Measurements from ENCODE around the gene COL11A2.

The COL11A2 gene

GRCh38 chr6:33206027-33206863 is 14.0 kb upstream of the COL11A2 start:
- no peak for DNase-seq

DNA sequence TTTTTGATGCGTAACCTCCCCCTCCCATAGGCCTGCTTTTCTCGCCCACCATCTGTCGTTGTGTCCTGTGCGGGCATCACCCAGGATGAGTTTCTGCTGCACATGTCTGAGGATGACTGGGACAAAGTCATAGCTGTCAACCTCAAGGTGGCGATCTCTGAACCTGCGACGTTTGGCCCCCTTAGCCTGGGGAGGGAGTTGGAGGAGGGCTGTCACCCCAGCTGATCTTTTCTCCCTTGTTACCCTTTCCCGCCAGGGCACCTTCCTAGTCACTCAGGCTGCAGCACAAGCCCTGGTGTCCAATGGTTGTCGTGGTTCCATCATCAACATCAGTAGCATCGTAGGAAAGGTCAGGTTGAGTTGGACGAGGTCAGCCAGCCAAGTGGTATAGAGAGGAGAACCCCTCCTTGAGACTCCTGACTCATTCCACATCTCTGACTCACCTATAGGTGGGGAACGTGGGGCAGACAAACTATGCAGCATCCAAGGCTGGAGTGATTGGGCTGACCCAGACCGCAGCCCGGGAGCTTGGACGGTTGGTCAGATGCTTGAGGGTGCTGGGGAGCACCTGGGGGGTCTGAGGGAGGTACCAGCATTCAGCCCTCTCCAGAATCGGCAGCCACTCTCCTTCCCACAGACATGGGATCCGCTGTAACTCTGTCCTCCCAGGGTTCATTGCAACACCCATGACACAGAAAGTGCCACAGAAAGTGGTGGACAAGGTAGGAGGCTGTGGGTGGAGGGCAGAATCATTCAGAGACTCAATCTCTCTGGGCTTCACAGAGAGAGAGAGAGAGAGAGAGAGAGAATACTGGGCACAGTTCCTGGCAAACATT is 13.1 kb upstream of the COL11A2 start:
- DNase-seq: peak; percentile 55

- peak; percentile 93 for DNase-seq
Observed at GRCh38 chr6:33204415-33205190, 12.3 kb upstream of the COL11A2 start, which contains the start of gene HSD17B8. HSD17B8 (plus strand) TSS chr6:33204655; CDS start chr6:33204669, 14 bp downstream.

- no peak for DNase-seq
Observed at GRCh38 chr6:33204165-33204414, 11.8 kb upstream of the COL11A2 start.

GRCh38 chr6:33203443-33204164 is 11.3 kb upstream of the COL11A2 start:
- DNase-seq: no peak

DNA sequence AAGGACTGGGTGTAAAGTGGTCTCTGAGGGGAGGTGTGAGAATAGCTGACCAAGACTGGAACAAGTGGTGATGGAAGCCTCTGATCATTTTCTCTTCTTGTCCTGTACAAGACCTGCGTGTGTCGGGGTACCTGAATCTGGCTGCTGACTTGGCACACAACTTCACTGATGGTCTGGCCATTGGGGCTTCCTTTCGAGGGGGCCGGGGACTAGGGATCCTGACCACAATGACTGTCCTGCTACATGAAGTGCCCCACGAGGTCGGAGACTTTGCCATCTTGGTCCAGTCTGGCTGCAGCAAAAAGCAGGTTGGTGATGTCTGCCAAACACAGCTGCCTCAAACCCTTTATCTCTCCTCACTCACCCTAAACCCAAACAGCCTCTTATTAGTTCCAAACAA is 10.5 kb upstream of the COL11A2 start:
- no peak for DNase-seq

DNA sequence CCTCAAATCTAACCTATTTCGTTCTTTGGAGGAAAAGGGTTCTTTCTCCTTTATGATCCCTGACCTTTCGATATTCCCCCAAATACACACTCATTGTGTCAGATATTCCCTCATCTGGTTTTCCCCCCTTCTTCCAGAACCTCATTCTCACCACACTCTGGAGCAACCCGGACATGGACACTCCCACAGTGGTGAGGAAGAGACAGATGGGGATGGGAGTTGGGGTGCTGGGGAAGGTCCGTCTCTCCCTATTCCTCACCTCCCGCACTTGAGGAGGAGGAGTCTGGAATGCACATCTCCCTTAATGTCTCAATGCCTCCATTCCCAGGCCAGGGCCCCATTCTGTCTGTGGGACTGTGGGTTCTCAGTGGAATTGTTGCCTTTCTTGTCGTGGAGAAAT is 9.7 kb upstream of the COL11A2 start:
- DNase-seq: no peak

GRCh38 chr6:33201147-33201545 is 8.9 kb upstream of the COL11A2 start:
- DNase-seq: no peak

DNA sequence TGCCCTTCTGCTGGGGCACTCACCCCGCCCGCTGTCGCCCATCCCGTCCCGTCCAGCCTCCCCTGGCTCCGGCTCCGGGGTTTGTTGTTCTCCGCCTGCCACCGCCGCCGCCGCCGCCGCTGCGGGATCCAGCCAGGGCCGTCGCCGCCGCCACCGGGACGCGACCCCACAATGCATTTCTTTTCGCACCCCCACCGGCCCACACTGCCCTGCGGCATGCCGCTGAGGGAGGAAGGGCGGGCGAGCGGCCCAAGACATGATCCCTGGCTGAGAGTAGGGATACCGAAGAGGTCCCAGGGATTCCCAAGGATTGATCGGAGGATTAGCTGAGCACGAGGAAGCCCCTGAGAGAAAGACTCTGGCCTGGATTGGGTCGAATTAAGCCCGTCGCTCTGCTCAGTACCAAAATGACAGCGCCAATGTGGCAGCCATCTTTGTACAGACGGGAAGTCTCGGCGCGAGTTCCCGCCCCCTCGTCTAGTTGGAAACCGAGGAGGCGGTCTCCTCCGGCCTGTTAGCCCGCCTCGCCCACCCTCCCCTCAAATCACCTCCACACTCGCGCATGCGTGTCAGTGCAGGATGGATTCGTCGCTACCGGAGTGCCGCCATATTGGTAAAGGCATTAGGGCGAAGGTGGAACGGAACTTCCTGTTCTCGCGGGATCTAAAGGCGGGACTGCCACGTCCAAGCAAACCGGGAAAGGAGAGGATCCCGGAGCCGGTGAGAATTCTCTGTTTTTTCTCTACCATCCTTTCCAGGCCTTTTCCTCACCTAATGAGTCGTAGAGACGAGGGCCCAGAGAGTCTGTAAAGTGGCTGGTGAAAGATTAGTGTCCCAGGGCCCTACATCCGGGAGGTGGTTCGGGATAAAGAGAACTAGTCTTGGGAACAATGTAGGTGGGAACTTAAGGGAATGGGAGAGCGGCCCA is 8.2 kb upstream of the COL11A2 start, which contains the start of the genes RXRB and SLC39A7:
Gene RXRB (minus strand): TSS at position 447 of the 928 bp plus-strand sequence. CDS start 189 bp downstream, at position 258.
Gene SLC39A7 (plus strand): TSS at position 649 of the 928 bp plus-strand sequence. CDS start 379 bp downstream, outside the sequence.
- DNase-seq: peak; percentile 99

DNA sequence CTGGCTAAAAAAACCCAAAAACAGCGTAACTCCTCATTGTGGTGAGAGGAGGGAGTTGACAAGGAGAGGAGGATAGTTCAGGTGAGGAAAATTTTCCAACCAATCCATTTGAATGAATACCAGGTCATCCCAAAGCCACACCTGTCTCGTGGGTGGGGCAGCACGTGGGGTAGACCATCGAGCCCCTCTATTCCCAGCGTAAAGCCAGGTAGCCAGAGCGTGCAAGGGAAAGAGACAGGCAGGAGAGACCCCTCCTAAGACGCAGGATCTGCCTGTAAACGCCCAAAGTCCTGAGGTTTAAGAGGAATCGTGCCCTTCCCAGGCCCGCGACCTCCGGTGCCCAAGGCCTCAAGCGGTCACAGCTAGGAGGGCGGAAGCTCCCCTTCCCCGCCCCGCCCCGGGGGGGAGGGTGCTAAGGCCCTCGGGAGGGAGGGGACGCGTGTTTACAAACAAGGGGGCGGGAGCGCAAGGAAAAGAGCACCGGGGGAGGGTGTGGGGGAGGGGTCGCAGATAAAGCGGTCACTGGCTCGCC is 7.5 kb upstream of the COL11A2 start:
- peak; percentile 76 for DNase-seq

DNA sequence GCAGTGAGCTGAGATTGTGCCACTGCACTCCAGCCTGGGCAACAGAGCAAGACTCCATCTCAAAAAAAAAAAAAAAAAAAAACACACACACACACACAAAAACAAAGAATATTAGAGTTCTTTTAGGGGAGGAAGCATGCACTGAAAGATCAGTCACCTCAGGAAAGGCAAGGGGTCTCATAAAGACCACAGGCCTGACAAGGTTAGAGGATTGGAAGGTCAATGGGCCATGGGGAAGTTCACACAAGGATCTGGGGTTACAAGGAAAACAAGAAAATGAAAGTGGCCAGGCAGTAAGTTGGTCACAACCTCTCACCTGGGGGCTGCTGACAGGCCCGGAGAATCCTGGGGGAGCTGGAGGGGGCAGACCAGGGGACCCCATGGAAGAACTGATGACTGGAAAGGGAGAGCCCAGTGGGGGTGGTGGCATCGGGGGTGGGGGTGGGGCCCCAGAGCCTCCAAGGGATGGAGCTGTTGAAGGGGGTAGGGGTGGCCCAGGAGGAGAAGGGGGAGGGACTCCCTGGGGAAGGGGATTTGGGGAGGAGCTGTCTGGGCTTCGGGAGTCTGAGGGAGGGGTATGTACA is 6.7 kb upstream of the COL11A2 start:
- DNase-seq: no peak

DNA sequence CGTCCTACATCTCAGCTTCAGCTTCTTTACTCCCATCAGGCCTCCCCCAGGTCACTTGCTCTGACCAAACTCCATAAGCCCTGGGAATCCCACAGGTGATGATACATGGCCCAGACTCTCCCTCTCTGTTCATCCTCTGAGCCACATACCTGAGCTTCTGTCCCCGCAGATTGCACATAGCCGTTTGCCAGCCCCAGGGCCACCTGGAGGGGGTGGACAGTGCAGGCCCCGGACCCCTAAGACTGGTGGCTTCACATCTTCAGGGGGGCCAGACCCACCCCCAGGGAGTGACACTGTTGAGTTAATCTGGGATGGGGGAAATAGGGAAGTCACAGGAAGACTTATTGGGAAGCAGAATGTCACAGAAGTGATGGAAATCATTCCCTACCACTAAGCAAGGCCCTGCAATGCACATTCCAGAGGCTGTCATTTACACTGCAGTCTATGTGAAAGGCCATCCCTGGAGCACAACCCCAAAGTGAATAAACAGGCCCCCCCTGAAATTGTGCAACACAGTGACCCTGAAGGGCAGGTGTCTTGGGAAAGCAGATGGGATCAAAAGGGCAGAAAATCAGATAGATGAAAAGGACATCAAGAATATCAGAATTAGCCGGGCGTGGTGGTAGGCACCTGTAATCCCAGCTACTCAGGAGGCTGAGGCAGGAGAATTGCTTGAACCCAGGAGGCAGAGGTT is 6.0 kb upstream of the COL11A2 start:
- DNase-seq: no peak

DNA sequence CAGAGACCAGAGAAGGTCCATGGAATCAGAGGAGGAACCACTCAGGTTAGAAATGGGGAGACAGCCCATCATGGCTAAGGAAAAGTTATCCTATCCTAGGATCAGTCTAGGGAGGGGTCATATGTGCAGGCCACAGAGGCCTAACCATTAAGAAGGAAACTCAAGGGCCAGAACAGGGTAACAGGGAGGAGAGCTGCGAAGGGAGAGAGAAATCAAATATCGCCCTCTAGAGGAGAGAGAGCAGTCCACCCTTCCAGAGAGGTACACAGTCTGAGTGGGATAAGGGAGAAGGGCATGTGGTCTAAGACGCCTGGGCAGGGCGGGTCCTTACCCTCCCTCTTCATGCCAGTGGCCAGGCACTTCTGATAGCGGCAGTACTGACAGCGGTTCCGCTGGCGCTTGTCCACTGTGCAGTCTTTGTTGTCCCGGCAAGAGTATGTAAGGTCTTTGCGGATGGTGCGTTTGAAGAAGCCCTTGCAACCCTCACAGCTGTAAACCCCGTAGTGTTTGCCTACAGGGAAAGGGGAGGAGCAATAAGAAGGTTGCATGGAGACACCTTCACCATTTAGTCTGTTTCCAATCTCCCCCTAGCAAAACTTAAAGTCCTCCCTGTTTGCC is 5.3 kb upstream of the COL11A2 start:
- DNase-seq: peak; percentile 40

DNA sequence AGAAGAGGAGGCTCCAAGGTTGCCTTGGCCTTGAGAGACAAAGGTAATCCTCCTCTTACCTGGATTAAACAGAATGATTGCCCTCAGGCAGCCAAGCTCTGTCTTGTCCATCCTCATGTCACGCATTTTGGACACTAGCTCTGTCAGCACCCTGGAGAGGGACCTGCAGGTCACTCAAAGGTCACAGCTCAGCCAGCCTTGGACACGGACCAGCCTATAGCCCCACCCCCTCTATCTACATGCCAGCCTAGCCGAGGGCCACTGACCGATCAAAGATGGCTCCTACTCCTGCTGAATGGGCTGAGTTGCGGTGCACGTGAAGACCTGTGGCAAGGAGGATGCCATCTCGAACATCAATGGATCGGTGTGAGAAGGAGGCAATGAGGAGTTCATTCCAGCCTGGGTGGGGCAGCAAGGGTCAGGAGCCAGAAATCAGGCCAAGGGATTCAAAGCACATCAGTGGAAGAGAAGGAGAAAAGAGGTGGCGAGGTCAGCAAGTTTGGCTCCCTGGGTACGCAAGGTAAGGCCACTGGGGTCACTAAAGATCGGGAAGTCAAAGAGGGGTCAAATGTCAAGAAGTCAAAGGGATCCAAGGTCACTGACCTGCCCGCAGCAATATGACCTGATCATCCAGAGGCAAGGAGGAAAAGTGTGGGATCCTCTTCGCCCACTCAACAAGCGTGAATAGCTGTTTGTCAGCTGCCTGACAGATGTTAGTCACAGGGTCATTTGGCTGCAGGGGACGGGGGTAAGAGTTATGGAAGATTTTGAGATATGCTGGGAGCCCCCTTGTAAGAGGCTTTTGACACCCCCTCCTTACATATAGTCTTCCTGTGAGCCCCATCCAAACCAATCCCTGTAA is 3.3 kb upstream of the COL11A2 start:
- DNase-seq: no peak

GRCh38 chr6:33194431-33194979 is 2.2 kb upstream of the COL11A2 start:
- no peak for DNase-seq

DNA sequence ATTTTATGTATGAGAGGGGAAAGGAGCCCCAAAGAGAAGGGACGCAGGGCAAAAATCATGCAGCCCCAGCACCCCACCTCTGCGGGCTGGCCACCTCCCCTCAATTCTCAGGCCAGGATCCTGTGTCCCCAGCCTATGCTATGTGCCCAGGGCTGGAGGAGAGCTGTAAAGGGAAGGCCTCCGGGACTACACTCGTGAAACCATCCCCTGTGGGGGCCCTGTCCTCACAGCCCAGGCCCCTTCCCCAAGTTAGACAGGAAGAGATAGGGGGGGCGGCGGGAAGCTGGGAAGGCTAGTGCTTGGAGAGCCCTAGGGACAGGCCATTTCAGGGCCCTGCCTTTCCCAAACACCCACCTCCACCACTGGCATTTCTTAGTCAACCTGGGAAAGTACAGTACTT is 1.4 kb upstream of the COL11A2 start:
- no peak for DNase-seq

DNA sequence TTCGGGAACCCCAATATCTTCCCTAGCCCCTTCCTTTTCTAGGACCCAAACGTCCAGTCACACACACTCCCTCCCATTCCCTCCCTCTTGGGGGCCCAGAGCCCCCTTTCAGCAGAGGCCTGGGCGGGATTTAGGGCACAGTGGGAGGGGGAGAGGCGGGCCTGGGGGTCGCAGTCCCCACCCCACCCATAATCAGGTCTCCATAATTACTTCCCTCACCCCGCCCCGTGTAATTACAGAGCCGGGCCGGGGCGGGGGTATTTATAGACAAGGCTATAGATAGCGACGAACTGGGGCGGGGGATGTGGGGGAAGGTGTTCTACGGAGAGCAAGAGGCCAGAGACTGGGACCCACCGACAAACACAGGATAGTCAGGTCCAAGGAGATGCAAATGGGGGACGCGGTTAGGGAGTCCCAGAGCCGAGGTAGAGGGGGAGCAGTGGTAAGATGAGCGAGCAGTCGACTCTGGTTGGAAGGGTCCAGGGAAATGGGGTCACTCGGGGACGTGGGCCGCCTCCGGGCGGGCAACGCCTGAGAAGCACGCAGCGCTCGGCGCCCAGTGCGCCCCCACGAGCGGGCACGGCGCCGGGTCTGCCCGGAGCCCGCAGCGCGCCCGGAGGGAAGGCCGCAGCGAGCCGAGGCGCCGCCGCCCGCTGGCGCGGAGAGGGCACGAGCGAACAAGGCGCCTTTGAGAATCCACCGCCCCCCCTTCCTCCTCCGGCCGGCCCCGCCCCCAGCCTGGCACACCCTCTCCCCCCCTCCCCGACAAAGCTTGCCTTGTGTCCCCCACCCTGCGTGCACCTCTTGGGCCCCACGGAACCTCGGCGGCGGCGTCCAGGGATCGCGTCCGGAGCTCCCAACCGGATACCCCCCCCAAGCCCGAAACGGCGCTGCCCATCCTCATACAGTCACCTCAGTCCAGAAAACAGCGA is 670 bp upstream of the COL11A2 start:
- no peak for DNase-seq

Data from stimulated activated CD4-positive, alpha-beta T cell treated with anti-CD3 and anti-CD28 coated beads, Interleukin-4, amount 100 ng/mL, for 24 hours (primary cell).